ENCODE measurements around the gene SPRED1. TPM values are rescaled to one million over a fixed set of nuclear protein-coding genes. Genes with fewer than 3 reads are reported as not detected.
A peak's percentile ranks its signal among the peaks of the same experiment; 100 is the strongest.

The SPRED1 gene
- polyA plus RNA-seq, 4 donors, result 30.5 to 49.2 (median 37.1) TPM

DNA sequence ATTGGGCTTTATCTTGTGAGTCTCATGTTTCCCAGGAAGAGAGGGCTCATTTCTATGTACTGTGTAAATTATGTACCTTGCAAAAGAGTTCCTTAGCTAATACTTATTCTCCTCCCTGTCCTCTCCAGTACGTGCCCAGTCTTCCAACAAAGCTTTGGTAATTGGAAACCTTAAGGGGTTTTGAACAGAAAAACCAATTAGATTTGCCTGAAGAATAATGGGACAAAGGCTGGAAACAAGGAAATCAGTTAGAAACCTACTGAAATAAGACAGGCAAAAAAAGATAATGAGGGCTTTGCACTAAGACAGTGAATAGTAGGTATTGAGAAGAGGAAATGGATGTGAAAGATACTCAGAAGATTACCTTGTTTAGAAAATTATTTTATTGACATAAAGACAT is 82.5 kb downstream of the SPRED1 start:
- DNase-seq (ENCODE audit: low read depth in 4 of 4, low spot score in 3 of 4), result no peak

DNA sequence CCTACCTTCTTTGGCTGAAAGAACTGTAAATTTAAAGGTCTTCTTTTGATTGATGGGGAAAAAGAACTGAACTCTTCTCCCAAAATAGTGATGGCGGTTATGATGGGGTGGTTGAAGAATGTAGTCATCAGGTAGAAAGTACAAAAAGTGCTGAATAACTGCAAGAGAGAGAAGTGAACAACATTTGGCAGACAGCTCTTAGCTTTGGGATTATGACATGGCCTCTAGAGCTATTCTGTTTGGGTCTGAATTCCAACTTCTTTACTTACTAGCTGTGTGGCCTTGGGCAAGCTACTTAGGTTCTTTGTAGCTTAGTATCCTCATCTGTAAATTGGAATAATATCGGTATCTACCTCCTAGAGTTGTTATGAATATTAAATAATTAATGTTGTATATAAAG is 91.7 kb downstream of the SPRED1 start:
- no peak for DNase-seq (ENCODE audit: low read depth in 4 of 4, low spot score in 3 of 4)

DNA sequence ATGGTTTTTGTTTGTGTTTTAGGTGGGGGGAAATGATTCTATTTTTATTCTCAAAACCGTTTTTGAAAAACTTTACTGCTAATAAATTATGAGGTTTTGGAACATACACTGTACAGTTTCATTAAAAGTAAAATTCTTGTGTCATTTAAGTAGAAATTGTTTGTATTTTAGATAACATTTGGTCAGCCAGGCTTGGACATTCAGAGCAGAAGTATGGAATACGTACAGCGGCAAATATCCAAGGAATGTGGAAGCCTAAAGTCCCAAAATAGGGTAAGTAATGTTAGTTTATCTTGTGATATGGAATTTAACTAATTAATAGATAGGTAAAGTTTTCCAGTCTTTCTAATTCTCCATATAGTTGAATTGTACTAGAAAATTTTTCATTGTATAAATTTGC is 96.6 kb downstream of the SPRED1 start:
- no peak for DNase-seq (ENCODE audit: low read depth in 4 of 4, low spot score in 3 of 4)

- no peak for DNase-seq (ENCODE audit: low read depth in 4 of 4, low spot score in 3 of 4)
Measured at GRCh38 chr15:38351466-38351865, 98.8 kb downstream of the SPRED1 start.

GRCh38 chr15:38354315-38354929 is 101.8 kb downstream of the SPRED1 start:
- peak in 3 of 4 donors; percentile 31 to 39 (median 36) for DNase-seq (ENCODE audit: low read depth in 4 of 4, low spot score in 3 of 4)

- DNase-seq (ENCODE audit: low read depth in 4 of 4, low spot score in 3 of 4), result no peak
Measured at GRCh38 chr15:38362355-38362754, 109.7 kb downstream of the SPRED1 start.

DNA sequence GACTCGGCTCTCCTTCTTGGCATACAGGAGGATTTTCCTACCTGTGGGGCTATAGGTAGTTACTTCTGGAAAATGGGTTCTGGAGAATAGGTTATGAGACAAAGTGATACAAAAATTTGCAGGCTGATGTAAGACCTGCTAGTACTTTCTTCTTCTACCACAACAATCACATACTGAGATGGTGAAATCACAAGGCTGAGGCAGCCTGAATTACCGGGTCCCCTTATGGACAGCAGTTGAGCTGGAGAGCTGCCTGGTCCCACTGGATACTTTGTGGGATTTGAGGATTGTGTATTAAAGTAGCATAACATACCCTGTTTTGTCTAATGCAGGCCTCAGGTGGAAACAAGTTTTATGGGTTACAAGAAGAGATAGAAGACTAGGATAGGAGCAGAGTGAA is 114.8 kb downstream of the SPRED1 start:
- no peak for DNase-seq (ENCODE audit: low read depth in 4 of 4, low spot score in 3 of 4)

DNA sequence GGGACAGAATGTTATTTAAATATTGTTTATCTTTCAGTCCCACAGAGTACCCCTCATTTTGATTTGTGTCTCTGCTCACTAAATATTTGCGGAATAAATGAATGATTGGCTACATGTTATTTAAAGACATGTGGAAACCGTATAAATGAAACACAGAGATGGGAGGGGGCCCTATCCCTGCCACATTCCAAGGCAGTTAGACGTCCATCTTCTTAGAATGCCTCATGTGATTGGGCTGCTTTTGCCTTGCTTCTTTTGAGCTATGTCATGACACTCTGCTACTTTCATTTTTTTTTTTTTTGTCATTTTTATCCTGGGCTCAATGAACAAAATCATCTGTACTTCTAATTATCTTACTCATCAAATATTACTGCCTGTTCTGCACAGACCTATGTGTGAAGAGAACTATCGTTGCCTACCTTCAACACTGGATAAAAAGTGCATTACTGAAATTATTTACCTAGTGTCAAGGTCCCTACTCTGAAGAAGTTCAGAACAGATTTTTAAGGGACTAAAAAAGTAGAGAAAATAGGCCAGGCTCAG is 117.4 kb downstream of the SPRED1 start:
- no peak for DNase-seq (ENCODE audit: low read depth in 4 of 4, low spot score in 3 of 4)

- no peak for DNase-seq (ENCODE audit: low read depth in 4 of 4, low spot score in 3 of 4)
Measured at GRCh38 chr15:38373016-38373415, 120.4 kb downstream of the SPRED1 start.

DNA sequence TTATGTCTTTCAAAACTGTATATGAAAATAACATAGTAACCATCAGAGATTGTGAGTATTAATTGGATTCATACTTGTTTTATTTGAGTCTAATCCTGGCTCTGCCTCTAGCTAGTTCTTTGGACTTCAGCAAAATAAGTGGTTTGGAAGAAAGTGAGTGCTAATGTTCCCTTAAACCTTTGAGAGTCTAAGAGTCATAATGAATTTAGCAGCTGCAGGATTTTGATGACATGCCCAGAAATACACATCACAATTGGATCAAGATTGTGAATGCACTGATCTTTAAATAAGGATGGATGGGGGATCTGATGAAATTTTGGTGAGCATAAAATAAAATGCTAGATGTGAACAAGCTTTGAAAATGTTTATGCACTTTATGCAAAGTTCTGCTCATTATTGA is 121.4 kb downstream of the SPRED1 start:
- no peak for DNase-seq (ENCODE audit: low read depth in 4 of 4, low spot score in 3 of 4)

GRCh38 chr15:38374556-38374955 is 121.9 kb downstream of the SPRED1 start:
- no peak for DNase-seq (ENCODE audit: low read depth in 4 of 4, low spot score in 3 of 4)

DNA sequence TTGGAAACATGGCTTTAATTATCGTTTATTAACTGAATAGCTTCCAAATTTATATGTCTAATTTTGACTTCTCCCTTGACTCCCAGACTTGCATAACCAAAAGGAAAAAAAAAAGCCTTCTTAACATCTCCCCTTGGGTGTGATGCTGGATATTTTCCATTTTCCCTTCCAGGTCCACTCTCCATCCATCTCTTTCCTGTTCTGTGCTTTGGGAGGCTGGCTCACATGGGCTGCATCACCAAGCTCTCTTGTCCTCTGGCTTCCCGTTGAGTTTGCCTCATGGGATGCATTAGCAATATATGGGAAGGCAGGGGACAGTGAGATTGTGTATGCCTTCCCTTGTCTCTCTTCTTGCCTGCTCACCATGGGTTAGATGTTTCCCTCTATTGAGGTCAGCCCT is 123.4 kb downstream of the SPRED1 start:
- DNase-seq (ENCODE audit: low read depth in 4 of 4, low spot score in 3 of 4), result no peak

DNA sequence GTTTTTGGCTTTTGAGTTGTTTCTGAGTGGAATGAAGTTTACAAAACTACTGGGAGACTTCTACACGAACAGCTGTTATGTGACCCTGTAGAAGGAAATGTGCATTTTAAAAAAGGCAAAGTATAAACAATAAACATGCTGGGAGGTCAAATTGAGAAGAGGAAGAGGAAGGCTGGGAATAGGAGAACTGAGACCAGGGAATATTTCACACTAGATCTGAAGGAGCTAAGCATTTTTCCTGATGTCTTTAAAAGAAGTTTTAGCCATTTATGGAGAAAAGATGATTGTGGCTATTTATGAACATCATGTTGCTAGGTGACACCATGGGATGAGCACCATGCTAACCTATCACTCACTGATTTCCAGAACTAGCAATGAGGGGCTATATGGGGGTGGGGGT is 125.0 kb downstream of the SPRED1 start:
- DNase-seq (ENCODE audit: low read depth in 4 of 4, low spot score in 3 of 4), result no peak

- DNase-seq (ENCODE audit: low read depth in 4 of 4, low spot score in 3 of 4), result no peak
Measured at GRCh38 chr15:38378161-38378560, 125.5 kb downstream of the SPRED1 start.

GRCh38 chr15:38389924-38390542 is 137.4 kb downstream of the SPRED1 start:
- no peak for DNase-seq (ENCODE audit: low read depth in 4 of 4, low spot score in 3 of 4)

GRCh38 chr15:38391191-38391590 is 138.6 kb downstream of the SPRED1 start:
- DNase-seq (ENCODE audit: low read depth in 4 of 4, low spot score in 3 of 4), result no peak

DNA sequence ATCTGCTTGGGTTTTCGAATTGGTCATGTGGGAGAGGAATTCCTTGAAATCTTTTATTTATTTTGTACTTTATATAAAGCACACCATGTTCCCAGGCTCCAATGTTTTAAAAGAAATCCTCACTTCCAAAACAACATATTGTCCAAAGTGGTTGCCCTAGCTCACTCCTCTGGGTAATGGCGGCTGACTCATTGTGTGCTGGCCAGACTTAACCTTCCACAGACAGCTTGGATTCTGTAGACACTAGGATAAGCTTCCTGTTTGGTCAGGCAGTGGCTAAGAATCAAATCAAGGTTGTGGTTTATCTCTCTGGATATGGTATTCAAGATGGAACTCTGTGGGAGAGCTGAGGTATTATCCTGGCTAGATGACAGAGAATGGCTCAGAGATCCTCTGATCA is 145.5 kb downstream of the SPRED1 start:
- DNase-seq (ENCODE audit: low read depth in 4 of 4, low spot score in 3 of 4), result no peak

DNA sequence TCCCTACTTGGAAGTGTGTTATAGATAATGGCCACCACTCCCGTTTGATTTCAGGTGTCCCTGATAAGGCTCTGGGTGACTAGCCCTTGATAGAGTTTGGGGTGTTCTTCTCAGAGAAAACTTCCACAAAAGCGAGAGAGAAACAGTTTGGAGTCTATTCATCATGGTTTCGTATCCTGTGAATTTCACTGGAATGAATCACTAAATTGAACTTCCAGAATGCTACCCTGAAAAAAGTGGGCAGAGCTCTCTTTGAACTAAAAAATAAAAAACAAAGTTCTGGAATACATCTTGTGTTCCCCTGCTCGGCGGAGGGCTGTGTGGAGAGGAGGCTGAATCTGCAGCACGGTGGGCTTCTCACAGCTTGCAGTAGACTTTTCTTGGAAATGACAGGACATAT is 148.5 kb downstream of the SPRED1 start:
- DNase-seq (ENCODE audit: low read depth in 4 of 4, low spot score in 3 of 4), result no peak

DNA sequence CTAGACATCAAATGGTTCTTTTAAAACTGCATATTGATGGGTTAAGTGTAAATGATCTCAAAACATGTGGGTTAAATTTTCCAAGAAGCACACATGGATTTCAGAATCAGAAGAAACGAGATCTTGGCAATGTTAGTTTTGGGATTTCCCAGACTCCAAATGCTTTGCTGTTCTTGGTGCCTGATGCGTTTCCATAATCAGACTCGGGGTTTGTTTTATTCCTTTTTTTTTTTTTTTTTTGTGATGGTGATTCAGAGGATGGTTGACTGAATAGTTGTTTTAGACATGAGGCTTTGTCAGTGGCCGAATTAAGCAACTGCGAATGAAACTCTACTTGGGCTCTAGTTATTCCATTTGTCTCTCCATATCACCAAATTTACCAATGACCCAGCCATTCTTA is 149.1 kb downstream of the SPRED1 start:
- no peak for DNase-seq (ENCODE audit: low read depth in 4 of 4, low spot score in 3 of 4)

- no peak for DNase-seq (ENCODE audit: low read depth in 4 of 4, low spot score in 3 of 4)
Measured at GRCh38 chr15:38406436-38406835, 153.8 kb downstream of the SPRED1 start.
